IMR-90 (cell line): Measurements from ENCODE around the gene USP53. TPM values are rescaled to one million over a fixed set of nuclear protein-coding genes. Genes with fewer than 3 reads are reported as not detected.

ENCODE experiments used
- ATAC-seq: fragments of 200-7000 bp; cut with Tn5 transposase; 2 replicates; pipeline ENCODE4 v1.9.1; 2020; ENCODE audit warnings: low read depth, mild to moderate bottlenecking, moderate library complexity
- BruUV-seq: library from RNA; stranded (reverse); fragments of 400-500 nt; replicated peaks from 2 replicates; lab custom pipeline; 2021; lab: Mats Ljungman, UMichigan
- CTCF ChIA-PET: fragments of 300-600 bp; formaldehyde crosslinking; extraction: SDS; loops from one replicate; lab custom pipeline; 2021; ENCODE audit warnings: antibody characterized with exemption; lab: Yijun Ruan, JAX
- POLR2A ChIA-PET: fragments of 300-600 bp; sonication (Branson Sonifier 250); formaldehyde crosslinking; loops from one replicate; lab custom pipeline; 2022; ENCODE audit warnings: antibody characterized with exemption; ENCODE audit not compliant: unreplicated experiment; lab: Charles Lee
- DNase-seq: peaks from one replicate; pipeline ENCODE4 v3.0.0; 2013
- H2AFZ ChIP-seq: replicated peaks from 2 replicates; pipeline ENCODE3; 2013; ENCODE audit warnings: low read length, mild to moderate bottlenecking; ENCODE audit not compliant: poor library complexity
- H2AK5ac ChIP-seq: 2 replicates; pipeline ENCODE4 v1.6.1; 2013; ENCODE audit warnings: low read depth, low read length, inconsistent platforms
- H2AK9ac ChIP-seq: replicated peaks from 2 replicates; pipeline ENCODE3; 2013; ENCODE audit warnings: mild to moderate bottlenecking, low read depth, low read length, moderate library complexity; ENCODE audit not compliant: poor library complexity
- H2BK120ac ChIP-seq: 2 replicates; pipeline ENCODE4 v1.6.1; 2013; ENCODE audit warnings: low read depth, low read length, inconsistent platforms
- H2BK15ac ChIP-seq: 3 replicates; pipeline ENCODE4 v1.6.1; 2013; ENCODE audit warnings: low read depth, low read length, inconsistent platforms
- H2BK20ac ChIP-seq: 2 replicates; pipeline ENCODE4 v1.6.1; 2013; ENCODE audit warnings: low read depth, mild to moderate bottlenecking, inconsistent platforms, low read length, moderate library complexity
- H2BK5ac ChIP-seq: 2 replicates; pipeline ENCODE4 v1.6.1; 2013; ENCODE audit warnings: mild to moderate bottlenecking, low read depth, low read length, inconsistent platforms; ENCODE audit not compliant: poor library complexity, severe bottlenecking
- H3K14ac ChIP-seq: replicated peaks from 2 replicates; pipeline ENCODE4 v1.6.1; 2013; ENCODE audit warnings: low read depth, low read length, inconsistent platforms
- H3K18ac ChIP-seq: 2 replicates; pipeline ENCODE4 v1.6.1; 2013; ENCODE audit warnings: low read depth, low read length, control low read depth
- H3K23ac ChIP-seq: 2 replicates; pipeline ENCODE4 v1.6.1; 2013; ENCODE audit warnings: low read depth, low read length, inconsistent platforms
- H3K27ac ChIP-seq: 2 replicates; pipeline ENCODE4 v1.5.1; 2013; ENCODE audit warnings: mild to moderate bottlenecking, control low read depth, low read length; ENCODE audit not compliant: insufficient read depth
- H3K27me3 ChIP-seq: 2 replicates; pipeline ENCODE4 v1.6.1; 2013; ENCODE audit warnings: low read length; ENCODE audit not compliant: control insufficient read depth, insufficient read depth
- H3K36me3 ChIP-seq: 2 replicates; pipeline ENCODE4 v1.6.1; 2013; ENCODE audit warnings: low read length, mixed read lengths; ENCODE audit not compliant: control insufficient read depth, insufficient read depth
- H3K4ac ChIP-seq: 2 replicates; pipeline ENCODE4 v1.6.1; 2013; ENCODE audit warnings: low read depth, low read length, inconsistent platforms
- H3K4me1 ChIP-seq: 2 replicates; pipeline ENCODE4 v1.6.1; 2013; ENCODE audit warnings: low read length, mixed read lengths; ENCODE audit not compliant: control insufficient read depth, insufficient read depth
- H3K4me2 ChIP-seq: 2 replicates; pipeline ENCODE4 v1.6.1; 2013; ENCODE audit warnings: low read depth, mild to moderate bottlenecking, control low read depth, low read length, moderate library complexity
- H3K4me3 ChIP-seq: 2 replicates; pipeline ENCODE4 v1.5.1; 2013; ENCODE audit warnings: low read depth, mild to moderate bottlenecking, control low read depth, low read length, moderate library complexity; ENCODE audit not compliant: insufficient read depth
- H3K56ac ChIP-seq: 2 replicates; pipeline ENCODE4 v1.6.1; 2013; ENCODE audit warnings: low read length, inconsistent platforms; ENCODE audit not compliant: insufficient read depth; ENCODE audit errors: extremely low read depth
- H3K79me1 ChIP-seq, 2 experiments: 2 replicates each; pipeline ENCODE4 v1.6.1; 2013; ENCODE audit warnings: low read length in 2 of 2, inconsistent platforms in 1 of 2, low read depth in 1 of 2
- H3K9ac ChIP-seq: 2 replicates; pipeline ENCODE4 v1.6.1; 2013; ENCODE audit warnings: low read depth, low read length, control low read depth
- H3K9me1 ChIP-seq: 2 replicates; pipeline ENCODE4 v1.6.1; 2013; ENCODE audit warnings: low read length, inconsistent platforms; ENCODE audit not compliant: insufficient read depth
- H3K9me3 ChIP-seq: 2 replicates; pipeline ENCODE4 v1.6.1; 2013; ENCODE audit warnings: low read length; ENCODE audit not compliant: control insufficient read depth, insufficient read depth
- H4K20me1 ChIP-seq: 2 replicates; pipeline ENCODE4 v1.6.1; 2013; ENCODE audit warnings: low read length, inconsistent platforms; ENCODE audit not compliant: insufficient read depth
- H4K5ac ChIP-seq: 2 replicates; pipeline ENCODE4 v1.6.1; 2013; ENCODE audit warnings: mild to moderate bottlenecking, low read depth, low read length, control low read depth
- H4K8ac ChIP-seq, 2 experiments: 2 replicates each; pipeline ENCODE4 v1.6.1; 2013; ENCODE audit warnings: low read depth in 2 of 2, low read length in 2 of 2, control low read depth in 1 of 2, inconsistent platforms in 1 of 2
- H4K91ac ChIP-seq: 2 replicates; pipeline ENCODE4 v1.6.1; 2013; ENCODE audit warnings: low read depth, low read length, inconsistent platforms; ENCODE audit not compliant: insufficient read depth
- BHLHE40 ChIP-seq: fragments of 150-350 bp; IDR thresholded peaks from 2 replicates; pipeline ENCODE4 v1.6.1; 2016; ENCODE audit warnings: mild to moderate bottlenecking, low read depth, low read length
- CEBPB ChIP-seq: IDR thresholded peaks from 2 replicates; pipeline ENCODE4 v1.6.1; 2012; ENCODE audit warnings: low read depth, low read length, improper control_type of control experiment
- CHD1 ChIP-seq: IDR thresholded peaks from 2 replicates; pipeline ENCODE4 v1.6.1; 2012; ENCODE audit warnings: low read depth, low read length, improper control_type of control experiment
- FOS ChIP-seq: fragments of 150-350 bp; IDR thresholded peaks from 2 replicates; pipeline ENCODE4 v1.6.1; 2016; ENCODE audit warnings: low read depth, low read length
- MAFK ChIP-seq: IDR thresholded peaks from 2 replicates; pipeline ENCODE4 v1.6.1; 2012; ENCODE audit warnings: low read depth, low read length, improper control_type of control experiment
- MAZ ChIP-seq: IDR thresholded peaks from 2 replicates; pipeline ENCODE4 v1.6.1; 2012; ENCODE audit warnings: low read depth, mild to moderate bottlenecking, low read length, improper control_type of control experiment, moderate library complexity, borderline replicate concordance
- MXI1 ChIP-seq: IDR thresholded peaks from 2 replicates; pipeline ENCODE4 v1.6.1; 2012; ENCODE audit warnings: low read depth, mild to moderate bottlenecking, low read length, moderate library complexity, borderline replicate concordance
- NFE2L2 ChIP-seq: fragments of 150-350 bp; IDR thresholded peaks from 2 replicates; pipeline ENCODE4 v1.6.1; 2016; ENCODE audit warnings: low read depth, mild to moderate bottlenecking, low read length
- POLR2A ChIP-seq: IDR thresholded peaks from 2 replicates; pipeline ENCODE4 v1.6.1; 2012; ENCODE audit warnings: mild to moderate bottlenecking, low read depth, low read length
- RAD21 ChIP-seq: IDR thresholded peaks from 2 replicates; pipeline ENCODE4 v1.6.1; 2012; ENCODE audit warnings: low read length, improper control_type of control experiment
- RCOR1 ChIP-seq: IDR thresholded peaks from 2 replicates; pipeline ENCODE4 v1.6.1; 2012; ENCODE audit warnings: mild to moderate bottlenecking, low read length, improper control_type of control experiment; ENCODE audit not compliant: insufficient replicate concordance
- WGBS, 2 experiments: methylation state at CpG; one replicate each; pipeline versions ENCODE4 v1.1.5 to v1.1.7; 2013; ENCODE audit warnings: missing lambda C conversion rate in 2 of 2; ENCODE audit not compliant: insufficient read length in 1 of 2; ENCODE audit errors: extremely low coverage in 2 of 2; 5-methylcytosine and 5-hydroxymethylcytosine counted together
- dilution Hi-C: fragments of 300-500 bp; cut with HindIII; formaldehyde crosslinking; loops from one replicate; pipeline ENCODE4 v1.14.3; 2018; ENCODE audit warnings: low sequenced_read_pairs; ENCODE audit not compliant: unreplicated experiment
- in situ Hi-C: fragments of 300-500 bp; cut with MboI; formaldehyde crosslinking; loops from 3 replicates; pipeline ENCODE4 v1.14.3; 2019; ENCODE audit warnings: low sequenced_read_pairs, inconsistent platforms, mixed read lengths
- intact Hi-C: fragments of 100-400 bp; cut with micrococcal nuclease; formaldehyde crosslinking; loops from 2 replicates; pipeline ENCODE4 v1.10.0; 2022
- polyA plus RNA-seq, 3 experiments: library from polyadenylated mRNA; depleted of rRNA; stranded (reverse); fragments of >200 nt; gene quantifications; 2 replicates each; pipeline ENCODE4 v1.2.3, GENCODE V29; 2012; ENCODE audit warnings: low replicate concordance in 1 of 3
- total RNA-seq: library from RNA; depleted of rRNA; stranded (reverse); fragments of >200 nt; gene quantifications from 2 replicates; pipeline ENCODE4 v1.2.3, GENCODE V29; 2012
- TF ChIP-seq, protein P1 (sequence below): fragments of 150-350 bp; IDR thresholded peaks from 2 replicates; pipeline ENCODE4 v1.6.1; 2016; ENCODE audit warnings: low read depth, mild to moderate bottlenecking, low read length, moderate library complexity, borderline replicate concordance
- TF ChIP-seq, protein P2 (sequence below): fragments of 150-350 bp; IDR thresholded peaks from 2 replicates; pipeline ENCODE4 v1.6.1; 2017; ENCODE audit warnings: mild to moderate bottlenecking, antibody characterized with exemption, low read length, low read depth
- TF ChIP-seq, protein P3 (sequence below): conservative IDR thresholded peaks from 2 replicates; pipeline ENCODE4 v1.5.1; 2012; ENCODE audit warnings: mild to moderate bottlenecking, low read depth, low read length, improper control_type of control experiment

Gene USP53
- total and polyA plus RNA-seq, 2 of the 4 experiments (the other 2 are of a cell fraction): 11.2 to 24.0 TPM

GRCh38 chr4:119328695-119329094, 116.2 kb downstream of the USP53 start:
- no TSS peak for BruUV-seq
- H3K27me3 ChIP-seq: peaks cover 7% of the 10 kb centered on the region; the same call in 1 of the 2 replicates
- H3K4me3 ChIP-seq: no peak overlapping the region
- TF ChIP-seq MXI1 (no peak), CEBPB (no peak), MAFK (no peak), FOS (no peak), MAZ (no peak), CHD1 (no peak), POLR2A (no peak), BHLHE40 (no peak), RCOR1 (no peak), NFE2L2 (no peak), RAD21 (no peak)
- TF ChIP-seq, protein P1, sequence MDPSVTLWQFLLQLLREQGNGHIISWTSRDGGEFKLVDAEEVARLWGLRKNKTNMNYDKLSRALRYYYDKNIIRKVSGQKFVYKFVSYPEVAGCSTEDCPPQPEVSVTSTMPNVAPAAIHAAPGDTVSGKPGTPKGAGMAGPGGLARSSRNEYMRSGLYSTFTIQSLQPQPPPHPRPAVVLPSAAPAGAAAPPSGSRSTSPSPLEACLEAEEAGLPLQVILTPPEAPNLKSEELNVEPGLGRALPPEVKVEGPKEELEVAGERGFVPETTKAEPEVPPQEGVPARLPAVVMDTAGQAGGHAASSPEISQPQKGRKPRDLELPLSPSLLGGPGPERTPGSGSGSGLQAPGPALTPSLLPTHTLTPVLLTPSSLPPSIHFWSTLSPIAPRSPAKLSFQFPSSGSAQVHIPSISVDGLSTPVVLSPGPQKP: no peak
- TF ChIP-seq, protein P2, sequence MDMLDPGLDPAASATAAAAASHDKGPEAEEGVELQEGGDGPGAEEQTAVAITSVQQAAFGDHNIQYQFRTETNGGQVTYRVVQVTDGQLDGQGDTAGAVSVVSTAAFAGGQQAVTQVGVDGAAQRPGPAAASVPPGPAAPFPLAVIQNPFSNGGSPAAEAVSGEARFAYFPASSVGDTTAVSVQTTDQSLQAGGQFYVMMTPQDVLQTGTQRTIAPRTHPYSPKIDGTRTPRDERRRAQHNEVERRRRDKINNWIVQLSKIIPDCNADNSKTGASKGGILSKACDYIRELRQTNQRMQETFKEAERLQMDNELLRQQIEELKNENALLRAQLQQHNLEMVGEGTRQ: no peak
- TF ChIP-seq, protein P3, sequence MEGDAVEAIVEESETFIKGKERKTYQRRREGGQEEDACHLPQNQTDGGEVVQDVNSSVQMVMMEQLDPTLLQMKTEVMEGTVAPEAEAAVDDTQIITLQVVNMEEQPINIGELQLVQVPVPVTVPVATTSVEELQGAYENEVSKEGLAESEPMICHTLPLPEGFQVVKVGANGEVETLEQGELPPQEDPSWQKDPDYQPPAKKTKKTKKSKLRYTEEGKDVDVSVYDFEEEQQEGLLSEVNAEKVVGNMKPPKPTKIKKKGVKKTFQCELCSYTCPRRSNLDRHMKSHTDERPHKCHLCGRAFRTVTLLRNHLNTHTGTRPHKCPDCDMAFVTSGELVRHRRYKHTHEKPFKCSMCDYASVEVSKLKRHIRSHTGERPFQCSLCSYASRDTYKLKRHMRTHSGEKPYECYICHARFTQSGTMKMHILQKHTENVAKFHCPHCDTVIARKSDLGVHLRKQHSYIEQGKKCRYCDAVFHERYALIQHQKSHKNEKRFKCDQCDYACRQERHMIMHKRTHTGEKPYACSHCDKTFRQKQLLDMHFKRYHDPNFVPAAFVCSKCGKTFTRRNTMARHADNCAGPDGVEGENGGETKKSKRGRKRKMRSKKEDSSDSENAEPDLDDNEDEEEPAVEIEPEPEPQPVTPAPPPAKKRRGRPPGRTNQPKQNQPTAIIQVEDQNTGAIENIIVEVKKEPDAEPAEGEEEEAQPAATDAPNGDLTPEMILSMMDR: no peak
- DNase-seq (no peak), ATAC-seq (no peak)
- no peak overlapping the region for H2AK5ac ChIP-seq
- no peak overlapping the region for H2AK9ac ChIP-seq
- in situ Hi-C loops: no loop called here
- no peak overlapping the region for H3K4me2 ChIP-seq
- H3K4ac ChIP-seq: no peak overlapping the region
- no peak overlapping the region for H3K27ac ChIP-seq
- POLR2A ChIA-PET: no interaction called here
- H3K4me1 ChIP-seq: no peaks in the 10 kb centered on the region
- dilution Hi-C loops: no loop called here
- H3K9me3 ChIP-seq: no peaks in the 10 kb centered on the region
- no peak overlapping the region for H3K14ac ChIP-seq
- WGBS, 2 experiments: 50% methylated on average over 1 of the region's 2 CpGs; no CpG with 5 or more reads in 1 of the 2 experiments
- no peak overlapping the region for H4K5ac ChIP-seq
- H3K9me1 ChIP-seq: no peaks in the 10 kb centered on the region
- no peak overlapping the region for H2AFZ ChIP-seq
- H2BK15ac ChIP-seq: no peak overlapping the region
- no peaks in the 10 kb centered on the region for H4K20me1 ChIP-seq
- intact Hi-C loops: no loop called here
- no peak overlapping the region for H2BK5ac ChIP-seq
- H4K91ac ChIP-seq: no peak overlapping the region
- H3K56ac ChIP-seq: no peak overlapping the region
- H3K36me3 ChIP-seq: no peaks in the 10 kb centered on the region
- no peak overlapping the region for H3K23ac ChIP-seq
- no peak overlapping the region for H3K9ac ChIP-seq
- H2BK20ac ChIP-seq: no peak overlapping the region
- H3K18ac ChIP-seq: no peak overlapping the region
- H2BK120ac ChIP-seq: no peak overlapping the region
- no peaks in the 10 kb centered on the region for H3K79me1 ChIP-seq
- CTCF ChIA-PET: no interaction called here
- H4K8ac ChIP-seq: no peak overlapping the region
